DND-41 (cell line): Measurements from ENCODE around the gene SFMBT2.

ENCODE experiments used
- EZH2 ChIP-seq: IDR thresholded peaks from 3 replicates; pipeline ENCODE4 v1.6.1; 2012; ENCODE audit warnings: borderline replicate concordance, low read depth, mild to moderate bottlenecking, moderate library complexity, low read length, inconsistent platforms; ENCODE audit not compliant: severe bottlenecking
- TF ChIP-seq, protein P1 (sequence below): IDR thresholded peaks from 2 replicates; pipeline ENCODE4 v1.5.1; 2012; ENCODE audit warnings: borderline replicate concordance, low read length, moderate library complexity, mild to moderate bottlenecking; ENCODE audit not compliant: poor library complexity, severe bottlenecking; ENCODE audit errors: extremely low read depth

DNA sequence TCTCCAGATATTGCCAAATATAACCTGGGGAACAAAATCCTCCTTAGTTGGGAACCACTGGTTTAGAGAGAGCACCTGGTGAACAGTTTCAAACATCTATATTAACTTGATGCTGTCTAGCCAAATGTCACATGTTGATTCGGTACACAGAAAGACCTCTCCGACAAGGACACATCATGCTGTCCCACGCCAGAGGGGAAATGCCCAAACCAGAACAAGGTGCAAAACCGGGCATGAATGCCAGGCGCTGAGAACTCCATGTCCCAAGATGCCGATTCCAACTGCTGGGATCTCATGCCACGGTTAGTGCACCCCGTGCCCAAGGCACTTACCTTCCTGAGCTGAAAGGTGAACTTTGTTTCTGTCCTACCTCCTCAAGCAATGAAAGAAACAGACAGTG is 100.8 kb downstream of the SFMBT2 start:
- TF ChIP-seq, protein P1, sequence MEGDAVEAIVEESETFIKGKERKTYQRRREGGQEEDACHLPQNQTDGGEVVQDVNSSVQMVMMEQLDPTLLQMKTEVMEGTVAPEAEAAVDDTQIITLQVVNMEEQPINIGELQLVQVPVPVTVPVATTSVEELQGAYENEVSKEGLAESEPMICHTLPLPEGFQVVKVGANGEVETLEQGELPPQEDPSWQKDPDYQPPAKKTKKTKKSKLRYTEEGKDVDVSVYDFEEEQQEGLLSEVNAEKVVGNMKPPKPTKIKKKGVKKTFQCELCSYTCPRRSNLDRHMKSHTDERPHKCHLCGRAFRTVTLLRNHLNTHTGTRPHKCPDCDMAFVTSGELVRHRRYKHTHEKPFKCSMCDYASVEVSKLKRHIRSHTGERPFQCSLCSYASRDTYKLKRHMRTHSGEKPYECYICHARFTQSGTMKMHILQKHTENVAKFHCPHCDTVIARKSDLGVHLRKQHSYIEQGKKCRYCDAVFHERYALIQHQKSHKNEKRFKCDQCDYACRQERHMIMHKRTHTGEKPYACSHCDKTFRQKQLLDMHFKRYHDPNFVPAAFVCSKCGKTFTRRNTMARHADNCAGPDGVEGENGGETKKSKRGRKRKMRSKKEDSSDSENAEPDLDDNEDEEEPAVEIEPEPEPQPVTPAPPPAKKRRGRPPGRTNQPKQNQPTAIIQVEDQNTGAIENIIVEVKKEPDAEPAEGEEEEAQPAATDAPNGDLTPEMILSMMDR, result no peak
- no peak for TF ChIP-seq EZH2
